Measurements from ENCODE around the gene CTRB1.
"Not testable (repeated sequence)": the region's sequence is repeated elsewhere in the genome, so short reads cannot be mapped to it uniquely, and the experiment has no call there.

Gene CTRB1

GRCh38 chr16:75236232-75236631, 17.4 kb downstream of the CTRB1 start:
- H3K9me3 Mint-ChIP-seq: no peaks in the 10 kb centered on the region
- no peak overlapping the region for H3K27ac Mint-ChIP-seq
- no peak overlapping the region for H3K4me3 Mint-ChIP-seq
- H3K36me3 Mint-ChIP-seq (ENCODE audit: low read depth): no peaks in the 10 kb centered on the region
- H3K4me1 Mint-ChIP-seq (ENCODE audit: low read depth): no peaks in the 10 kb centered on the region
- intact Hi-C loops (cut with micrococcal nuclease): no loop called here
- peaks cover 99% of the 10 kb centered on the region for H3K27me3 Mint-ChIP-seq

DNA sequence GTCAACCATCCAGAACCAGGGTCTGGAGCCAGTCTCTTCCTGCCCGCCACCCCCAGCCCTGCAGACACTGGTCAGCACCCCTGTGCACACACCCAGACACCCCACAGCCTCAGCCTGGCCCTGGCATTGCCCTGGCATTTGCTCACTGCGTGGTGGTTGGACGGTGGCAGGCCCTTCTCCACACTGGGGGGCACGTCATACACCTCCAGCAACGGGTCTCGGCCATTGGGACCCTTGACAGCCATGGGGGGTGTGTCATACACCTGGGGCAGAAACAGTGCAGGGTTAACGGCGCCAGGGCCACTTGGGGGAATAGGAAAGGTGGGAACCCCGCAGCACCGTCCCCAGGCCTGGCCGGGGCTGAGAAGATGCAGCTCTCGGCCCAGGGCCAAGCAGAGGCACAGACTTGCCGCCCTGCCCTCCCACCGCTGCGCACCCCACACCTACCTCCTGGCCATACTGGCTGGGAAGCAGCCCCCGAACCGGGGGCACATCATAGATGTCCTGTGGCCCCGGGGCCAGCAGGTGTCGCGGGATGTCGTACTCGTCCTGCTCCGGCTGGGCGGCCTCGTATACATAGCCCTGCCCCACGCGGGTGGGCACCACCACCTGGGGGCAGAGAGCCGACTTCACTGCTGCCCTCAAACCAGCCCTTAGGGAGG, 18.1 kb downstream of the CTRB1 start:
- Mint-ChIP-seq H3K27me3 (peaks cover 99% of the 10 kb centered on the region), H3K4me1 (ENCODE audit: low read depth) (no peaks in the 10 kb centered on the region), H3K9me3 (no peaks in the 10 kb centered on the region), H3K4me3 (no peak overlapping the region), H3K36me3 (ENCODE audit: low read depth) (no peaks in the 10 kb centered on the region), H3K27ac (no peak overlapping the region)
- intact Hi-C loops (cut with micrococcal nuclease): no loop called here

GRCh38 chr16:75237398-75238131, 18.8 kb downstream of the CTRB1 start:
- H3K27me3 Mint-ChIP-seq: peaks cover 99% of the 10 kb centered on the region
- H3K36me3 Mint-ChIP-seq (ENCODE audit: low read depth): no peaks in the 10 kb centered on the region
- H3K27ac Mint-ChIP-seq: no peak overlapping the region
- H3K9me3 Mint-ChIP-seq: no peaks in the 10 kb centered on the region
- no peak overlapping the region for H3K4me3 Mint-ChIP-seq
- no peaks in the 10 kb centered on the region for H3K4me1 Mint-ChIP-seq (ENCODE audit: low read depth)
- intact Hi-C loops (cut with micrococcal nuclease): no loop called here

DNA sequence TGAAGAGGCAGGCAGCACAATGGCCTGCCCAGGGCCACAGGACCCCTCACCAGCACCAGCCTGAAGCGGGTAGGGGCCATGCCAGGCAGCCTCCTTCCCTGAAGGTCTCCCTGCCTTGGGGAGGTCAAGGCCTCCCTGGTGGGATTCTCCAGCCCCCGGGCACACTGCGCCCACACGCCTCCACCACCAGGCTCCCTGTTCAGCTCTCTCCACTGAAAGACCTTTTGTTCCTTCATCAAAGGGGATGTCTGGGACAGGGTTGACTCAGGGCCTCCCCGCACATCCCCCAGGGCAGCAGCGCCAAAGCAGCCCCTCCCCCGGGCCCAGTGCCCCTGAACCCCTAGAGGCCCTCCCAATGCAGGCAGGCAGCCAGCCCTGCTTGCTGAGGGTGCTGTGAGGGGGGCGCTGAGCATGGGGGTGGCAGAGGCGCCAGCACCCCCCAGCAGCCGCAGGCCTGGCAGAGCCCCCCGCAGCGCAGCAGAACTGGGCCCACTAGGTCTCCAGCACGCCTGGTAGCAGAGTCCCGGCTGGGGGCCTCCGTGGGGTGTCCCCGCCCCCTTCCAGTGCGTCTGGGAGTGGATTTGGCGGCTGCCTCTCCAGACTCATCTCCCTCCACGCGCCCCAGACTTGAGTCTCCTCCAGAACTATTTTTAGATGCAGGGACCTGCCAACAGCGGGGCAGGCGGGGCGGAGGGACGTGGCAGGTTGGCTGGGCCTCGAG, 19.5 kb downstream of the CTRB1 start:
- Mint-ChIP-seq H3K4me3 (no peak overlapping the region), H3K4me1 (ENCODE audit: low read depth) (no peaks in the 10 kb centered on the region), H3K36me3 (ENCODE audit: low read depth) (no peaks in the 10 kb centered on the region), H3K27me3 (peaks cover 99% of the 10 kb centered on the region), H3K9me3 (no peaks in the 10 kb centered on the region), H3K27ac (no peak overlapping the region)
- intact Hi-C loops (cut with micrococcal nuclease): no loop called here

DNA sequence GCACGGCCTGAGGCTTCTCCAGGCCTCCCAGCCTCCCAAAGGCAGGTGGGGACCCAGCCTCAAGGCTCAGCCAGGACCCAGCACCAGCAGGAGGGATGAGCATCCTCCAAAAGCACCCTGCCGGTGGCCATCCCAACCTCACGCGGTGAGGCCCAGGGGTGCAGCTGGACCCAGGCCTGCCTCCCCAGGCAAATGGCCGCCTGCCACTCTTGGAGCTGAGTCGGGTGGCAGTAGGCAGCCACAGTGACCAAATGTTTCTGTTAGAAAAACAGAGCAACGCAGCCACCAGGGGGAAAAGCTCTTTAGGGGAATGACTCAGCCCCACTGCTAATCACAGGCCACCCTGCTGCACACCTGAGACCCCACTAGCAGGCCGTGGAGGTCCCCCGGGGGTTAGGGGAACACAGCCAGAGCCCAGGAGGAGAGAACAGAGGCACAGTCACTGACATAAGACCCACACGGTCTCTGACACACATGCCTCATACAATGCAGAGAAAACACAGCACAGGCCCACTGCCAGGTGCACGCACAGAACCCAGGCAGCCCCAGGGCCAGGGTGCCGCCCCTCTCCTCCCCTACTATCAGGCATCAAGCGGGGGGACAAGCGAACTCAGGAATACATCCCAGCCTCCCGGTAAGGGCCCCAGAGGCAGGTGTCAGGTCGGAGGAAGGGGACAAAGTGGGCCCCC, 20.2 kb downstream of the CTRB1 start:
- H3K27me3 Mint-ChIP-seq: peaks cover 100% of the 10 kb centered on the region
- no peaks in the 10 kb centered on the region for H3K36me3 Mint-ChIP-seq (ENCODE audit: low read depth)
- H3K27ac Mint-ChIP-seq: no peak overlapping the region
- intact Hi-C loops (cut with micrococcal nuclease): no loop called here
- H3K9me3 Mint-ChIP-seq: no peaks in the 10 kb centered on the region
- peaks cover 2% of the 10 kb centered on the region for H3K4me1 Mint-ChIP-seq (ENCODE audit: low read depth)
- no peak overlapping the region for H3K4me3 Mint-ChIP-seq

DNA sequence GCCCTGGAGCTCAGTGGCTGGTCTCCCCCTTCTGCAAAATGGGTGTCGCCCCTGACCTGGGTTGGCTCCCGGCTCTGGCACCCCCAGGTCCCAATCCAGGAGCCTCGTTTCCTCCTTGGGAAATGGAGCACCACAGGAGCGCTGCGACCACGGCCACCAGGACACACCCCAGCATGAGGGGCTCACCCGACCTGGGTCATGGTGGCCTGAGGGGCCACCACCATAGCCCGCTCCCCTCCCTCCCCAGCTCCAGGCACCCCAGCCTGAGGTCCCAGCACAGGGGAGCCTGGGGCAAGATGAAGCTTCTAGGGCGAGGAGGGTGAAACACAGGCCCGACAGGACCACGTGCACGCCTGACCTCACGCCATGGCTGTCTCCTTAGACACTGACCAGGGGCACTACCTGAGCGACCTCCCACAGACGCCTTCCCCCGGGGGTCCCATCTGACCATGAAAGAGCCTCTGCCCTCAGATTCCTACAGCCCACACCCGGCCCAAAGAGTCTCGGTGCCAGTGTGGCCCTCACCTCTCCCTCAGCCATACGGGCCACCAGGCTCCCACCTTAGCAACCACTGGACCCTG, 20.8 kb downstream of the CTRB1 start:
- H3K36me3 Mint-ChIP-seq (ENCODE audit: low read depth): no peaks in the 10 kb centered on the region
- H3K27me3 Mint-ChIP-seq: peaks cover 100% of the 10 kb centered on the region
- peaks cover 8% of the 10 kb centered on the region for H3K4me1 Mint-ChIP-seq (ENCODE audit: low read depth)
- H3K27ac Mint-ChIP-seq: no peak overlapping the region
- intact Hi-C loops (cut with micrococcal nuclease): no loop called here
- H3K4me3 Mint-ChIP-seq: no peak overlapping the region
- no peaks in the 10 kb centered on the region for H3K9me3 Mint-ChIP-seq

GRCh38 chr16:75240633-75241032, 21.8 kb downstream of the CTRB1 start:
- intact Hi-C loops (cut with micrococcal nuclease): not testable (repeated sequence)

DNA sequence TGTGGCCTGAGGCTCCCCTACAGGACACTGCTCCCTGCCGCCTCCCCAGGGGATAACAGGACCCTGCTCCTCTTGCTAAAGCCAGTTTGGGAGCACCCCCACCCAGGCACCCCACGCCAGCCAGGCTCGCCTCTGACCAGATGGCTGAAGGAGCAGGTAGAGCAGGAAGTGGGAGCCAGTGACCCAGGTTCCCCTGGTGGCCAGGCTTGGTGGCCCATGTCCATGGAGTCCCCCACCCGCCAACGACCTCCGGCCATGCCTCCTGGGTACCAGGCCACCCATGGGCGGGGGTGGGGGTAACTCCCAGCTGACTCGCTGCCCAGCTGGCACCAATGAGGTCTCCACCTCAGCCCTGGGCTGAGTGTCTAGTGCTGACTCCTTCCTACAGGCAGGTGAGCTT, 22.6 kb downstream of the CTRB1 start:
- Mint-ChIP-seq H3K27me3 (peaks cover 99% of the 10 kb centered on the region), H3K4me3 (no peak overlapping the region), H3K4me1 (ENCODE audit: low read depth) (peaks cover 15% of the 10 kb centered on the region), H3K27ac (no peak overlapping the region), H3K36me3 (ENCODE audit: low read depth) (no peaks in the 10 kb centered on the region), H3K9me3 (no peaks in the 10 kb centered on the region)
- intact Hi-C loops (cut with micrococcal nuclease): no loop called here

More at GRCh38 chr16:75240633-75241032, 21.8 kb downstream of the CTRB1 start:
- not testable (repeated sequence) for H3K27ac Mint-ChIP-seq; H3K36me3 Mint-ChIP-seq (ENCODE audit: low read depth); H3K9me3 Mint-ChIP-seq; H3K4me3 Mint-ChIP-seq
- Mint-ChIP-seq H3K4me1 (ENCODE audit: low read depth) (peaks cover 15% of the 10 kb centered on the region), H3K27me3 (peaks cover 99% of the 10 kb centered on the region)

DNA sequence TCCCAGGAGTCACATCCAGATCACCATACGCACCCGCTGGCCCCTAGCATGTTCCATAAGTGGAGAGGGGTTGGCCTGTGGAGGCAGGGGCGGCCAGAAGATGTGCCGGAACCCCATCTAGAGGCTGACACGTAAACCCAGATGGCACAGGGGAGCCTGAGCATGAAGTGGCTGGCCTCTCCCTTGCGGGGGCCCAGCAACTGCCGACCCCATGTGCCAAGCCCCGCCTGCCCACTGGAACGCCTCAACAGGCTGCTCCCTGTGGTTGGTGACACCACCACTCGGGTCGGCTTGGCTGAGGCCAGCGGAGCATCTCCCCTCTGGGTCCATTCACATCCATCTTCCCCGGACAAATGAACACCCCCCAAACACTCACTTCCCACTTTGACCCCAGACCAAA, 23.2 kb downstream of the CTRB1 start:
- H3K27ac Mint-ChIP-seq: no peak overlapping the region
- intact Hi-C loops (cut with micrococcal nuclease): no loop called here
- H3K27me3 Mint-ChIP-seq: peaks cover 99% of the 10 kb centered on the region
- H3K4me1 Mint-ChIP-seq (ENCODE audit: low read depth): peaks cover 15% of the 10 kb centered on the region
- H3K36me3 Mint-ChIP-seq (ENCODE audit: low read depth): no peaks in the 10 kb centered on the region
- H3K4me3 Mint-ChIP-seq: no peak overlapping the region
- no peaks in the 10 kb centered on the region for H3K9me3 Mint-ChIP-seq

DNA sequence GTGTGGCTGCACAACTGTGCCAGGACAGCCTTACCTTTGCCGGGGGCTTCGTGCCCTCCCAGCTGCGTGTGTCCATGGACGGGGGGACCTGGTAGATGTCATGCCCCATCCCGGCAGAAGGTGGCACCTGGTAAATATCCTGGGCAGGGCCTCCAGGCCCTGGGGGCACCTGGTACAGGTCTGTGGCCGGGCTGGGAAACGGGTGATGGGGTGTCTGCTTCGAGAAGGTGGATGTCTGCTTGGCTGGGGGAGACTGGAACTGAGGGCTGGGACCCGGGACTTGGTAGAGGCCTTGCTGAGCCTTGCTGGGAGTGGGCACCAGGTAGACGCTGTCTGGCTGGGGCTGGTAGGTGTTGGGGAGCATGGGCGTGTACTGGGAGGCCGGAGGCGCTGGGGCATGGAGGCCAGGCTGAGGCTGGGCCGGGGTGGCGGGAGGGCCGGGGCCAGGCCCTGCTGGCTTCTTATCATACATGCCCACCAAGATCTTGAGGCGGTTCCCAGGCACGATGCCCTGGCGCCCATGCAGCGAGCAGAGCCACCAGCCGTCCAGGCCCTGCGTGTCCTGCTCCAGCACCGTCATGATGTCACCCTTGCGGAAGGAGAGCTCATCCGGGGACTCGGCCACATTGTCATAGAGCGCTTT, 23.8 kb downstream of the CTRB1 start:
- H3K36me3 Mint-ChIP-seq (ENCODE audit: low read depth); H3K4me3 Mint-ChIP-seq; intact Hi-C loops (cut with micrococcal nuclease); H3K27ac Mint-ChIP-seq; H3K9me3 Mint-ChIP-seq: not testable (repeated sequence)
- Mint-ChIP-seq H3K4me1 (ENCODE audit: low read depth) (peaks cover 15% of the 10 kb centered on the region), H3K27me3 (peaks cover 99% of the 10 kb centered on the region)

DNA sequence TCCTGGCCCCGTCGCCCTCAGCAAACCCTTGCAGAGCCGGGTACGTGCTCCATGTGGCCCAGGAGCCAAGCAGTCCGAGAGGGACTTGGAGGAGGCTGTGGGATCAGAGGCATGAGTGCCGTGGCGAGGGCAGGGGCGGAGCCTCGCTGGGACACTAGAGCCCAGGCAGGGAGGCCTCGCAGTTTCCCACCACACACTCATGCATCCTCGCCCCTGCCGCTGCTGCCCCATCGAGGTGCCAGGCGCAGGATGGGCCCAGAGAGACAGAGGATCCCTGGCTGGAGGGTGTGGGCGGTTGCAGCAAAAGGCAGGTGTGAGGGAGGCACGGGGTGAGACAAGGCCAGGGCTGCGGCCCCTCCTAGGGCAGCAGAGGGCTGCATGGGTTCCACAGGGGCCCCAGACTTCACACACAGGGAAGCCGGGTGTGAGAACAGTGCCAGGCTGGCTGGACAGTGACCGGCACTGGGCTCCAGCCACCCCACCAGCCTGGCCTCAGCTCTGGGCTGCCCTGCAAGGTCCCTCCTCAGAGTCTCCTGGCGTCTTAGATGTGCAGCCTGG, 25.0 kb downstream of the CTRB1 start:
- H3K36me3 Mint-ChIP-seq (ENCODE audit: low read depth): no peaks in the 10 kb centered on the region
- no peak overlapping the region for H3K4me3 Mint-ChIP-seq
- peaks cover 15% of the 10 kb centered on the region for H3K4me1 Mint-ChIP-seq (ENCODE audit: low read depth)
- no peaks in the 10 kb centered on the region for H3K9me3 Mint-ChIP-seq
- H3K27ac Mint-ChIP-seq: no peak overlapping the region
- intact Hi-C loops (cut with micrococcal nuclease): no loop called here
- H3K27me3 Mint-ChIP-seq: peaks cover 99% of the 10 kb centered on the region

- H3K4me1 Mint-ChIP-seq (ENCODE audit: low read depth): peaks cover 15% of the 10 kb centered on the region
- no peaks in the 10 kb centered on the region for H3K9me3 Mint-ChIP-seq
- peaks cover 99% of the 10 kb centered on the region for H3K27me3 Mint-ChIP-seq
- H3K36me3 Mint-ChIP-seq (ENCODE audit: low read depth): no peaks in the 10 kb centered on the region
- no peak overlapping the region for H3K4me3 Mint-ChIP-seq
- H3K27ac Mint-ChIP-seq: no peak overlapping the region
- intact Hi-C loops (cut with micrococcal nuclease): no loop called here
These were observed 25.5 kb downstream of the CTRB1 start for GRCh38 chr16:75244225-75244809.

All from dendritic cell treated with granulocyte-macrophage colony-stimulating factor and Interleukin-4, amounts not matched to agents 40 ng/mL and 50 ng/mL, for 4 days (primary cell).